ENCODE results near the gene TLCD2.

Gene TLCD2

DNA sequence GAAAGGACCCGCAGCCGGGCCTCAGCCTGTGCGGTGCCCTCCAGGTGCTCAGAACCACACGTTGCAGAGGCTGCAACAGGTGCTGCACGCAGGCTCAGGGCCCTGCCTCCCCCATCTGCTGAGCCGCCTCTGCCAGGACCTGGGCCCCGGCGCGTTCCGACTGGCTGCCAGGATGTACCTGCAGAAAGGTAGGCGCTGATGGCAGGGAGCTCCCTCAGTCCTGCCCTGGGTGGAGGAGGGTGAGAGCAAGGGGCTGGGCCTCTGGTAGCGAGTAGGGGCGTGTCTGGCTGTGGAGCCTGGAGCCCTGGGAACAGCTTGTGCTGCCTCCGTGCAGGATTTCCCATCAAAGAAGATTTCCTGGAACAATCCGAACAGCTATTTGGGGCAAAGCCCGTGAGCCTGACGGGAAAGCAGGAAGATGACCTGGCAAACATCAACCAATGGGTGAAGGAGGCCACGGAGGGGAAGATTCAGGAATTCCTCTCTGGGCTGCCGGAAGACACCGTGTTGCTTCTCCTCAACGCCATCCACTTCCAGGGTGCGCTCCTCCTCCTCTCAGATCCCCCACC is 36.9 kb upstream of the TLCD2 start:
- Histone ChIP-seq H3F3A (ENCODE audit: insufficient read depth, low read length) (no peaks in the 10 kb centered on the region), H3K27ac (ENCODE audit: low read length) (no peak overlapping the region), H3K9me2 (replicated peaks; ENCODE audit: insufficient read depth, low read length) (no peaks in the 10 kb centered on the region), H3K4me1 (ENCODE audit: low read length) (no peaks in the 10 kb centered on the region), H3K36me3 (replicated peaks; ENCODE audit: insufficient read depth, low read length) (no peaks in the 10 kb centered on the region), H3K4me3 (ENCODE audit: low read length) (no peak overlapping the region), H3K79me2 (ENCODE audit: low read length) (no peaks in the 10 kb centered on the region), H2AFZ (ENCODE audit: low read length) (no peak overlapping the region), H3K9ac (ENCODE audit: low read length) (no peak overlapping the region), H3K4me2 (ENCODE audit: low read depth, low read length) (no peak overlapping the region), H4K20me1 (ENCODE audit: insufficient read depth, low read length) (no peaks in the 10 kb centered on the region), H3K27me3 (replicated peaks; ENCODE audit: insufficient read depth, low read length) (peaks cover 18% of the 10 kb centered on the region), H3K9me3 (replicated peaks; ENCODE audit: insufficient read depth, low read length) (no peaks in the 10 kb centered on the region)
- no peak for DNase-seq
- TF ChIP-seq EZH2phosphoT487 (IDR thresholded peaks at IDR 0.05; ENCODE audit: low read length) (no peak), EZH2 (optimal IDR thresholded peaks at IDR 0.05; ENCODE audit: low read depth, low read length) (no peak)
- TF ChIP-seq, protein P1, sequence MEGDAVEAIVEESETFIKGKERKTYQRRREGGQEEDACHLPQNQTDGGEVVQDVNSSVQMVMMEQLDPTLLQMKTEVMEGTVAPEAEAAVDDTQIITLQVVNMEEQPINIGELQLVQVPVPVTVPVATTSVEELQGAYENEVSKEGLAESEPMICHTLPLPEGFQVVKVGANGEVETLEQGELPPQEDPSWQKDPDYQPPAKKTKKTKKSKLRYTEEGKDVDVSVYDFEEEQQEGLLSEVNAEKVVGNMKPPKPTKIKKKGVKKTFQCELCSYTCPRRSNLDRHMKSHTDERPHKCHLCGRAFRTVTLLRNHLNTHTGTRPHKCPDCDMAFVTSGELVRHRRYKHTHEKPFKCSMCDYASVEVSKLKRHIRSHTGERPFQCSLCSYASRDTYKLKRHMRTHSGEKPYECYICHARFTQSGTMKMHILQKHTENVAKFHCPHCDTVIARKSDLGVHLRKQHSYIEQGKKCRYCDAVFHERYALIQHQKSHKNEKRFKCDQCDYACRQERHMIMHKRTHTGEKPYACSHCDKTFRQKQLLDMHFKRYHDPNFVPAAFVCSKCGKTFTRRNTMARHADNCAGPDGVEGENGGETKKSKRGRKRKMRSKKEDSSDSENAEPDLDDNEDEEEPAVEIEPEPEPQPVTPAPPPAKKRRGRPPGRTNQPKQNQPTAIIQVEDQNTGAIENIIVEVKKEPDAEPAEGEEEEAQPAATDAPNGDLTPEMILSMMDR (IDR thresholded peaks at IDR 0.05; ENCODE audit: low read length), result no peak

DNA sequence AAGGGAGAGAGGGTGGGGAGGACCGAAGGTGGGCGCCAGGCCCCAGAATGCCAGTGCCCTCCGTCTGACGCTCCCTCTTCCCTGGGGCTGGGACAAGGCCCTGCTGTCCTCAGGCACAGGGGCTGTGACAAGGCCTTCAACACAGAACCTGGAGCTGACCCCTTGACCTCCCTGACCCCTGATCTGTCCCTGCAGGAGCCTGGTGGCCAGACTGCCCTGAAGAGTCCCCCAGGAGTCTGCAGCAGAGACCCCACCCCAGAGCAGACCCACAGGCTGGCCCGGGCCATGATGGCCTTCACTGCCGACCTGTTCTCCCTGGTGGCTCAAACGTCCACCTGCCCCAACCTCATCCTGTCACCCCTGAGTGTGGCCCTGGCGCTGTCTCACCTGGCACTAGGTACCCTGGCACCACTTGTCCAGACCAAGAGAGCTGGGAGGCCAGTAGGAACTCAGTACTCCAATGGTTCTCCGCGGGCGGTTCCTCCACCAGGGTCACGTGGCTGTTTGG is 35.4 kb upstream of the TLCD2 start:
- H3K27me3 ChIP-seq (replicated peaks; ENCODE audit: insufficient read depth, low read length), result peaks cover 19% of the 10 kb centered on the region
- H3K27ac ChIP-seq (ENCODE audit: low read length), result no peak overlapping the region
- H4K20me1 ChIP-seq (ENCODE audit: insufficient read depth, low read length), result no peaks in the 10 kb centered on the region
- no peaks in the 10 kb centered on the region for H3K79me2 ChIP-seq (ENCODE audit: low read length)
- no peaks in the 10 kb centered on the region for H3K9me3 ChIP-seq (replicated peaks; ENCODE audit: insufficient read depth, low read length)
- TF ChIP-seq EZH2phosphoT487 (IDR thresholded peaks at IDR 0.05; ENCODE audit: low read length), result no peak
- no peak for TF ChIP-seq EZH2 (optimal IDR thresholded peaks at IDR 0.05; ENCODE audit: low read depth, low read length)
- TF ChIP-seq, protein P1 (IDR thresholded peaks at IDR 0.05; ENCODE audit: low read length), result no peak
- no peaks in the 10 kb centered on the region for H3K36me3 ChIP-seq (replicated peaks; ENCODE audit: insufficient read depth, low read length)
- no peak overlapping the region for H3K4me2 ChIP-seq (ENCODE audit: low read depth, low read length)
- H3K9ac ChIP-seq (ENCODE audit: low read length), result no peak overlapping the region
- no peaks in the 10 kb centered on the region for H3F3A ChIP-seq (ENCODE audit: insufficient read depth, low read length)
- no peak for DNase-seq
- no peak overlapping the region for H2AFZ ChIP-seq (ENCODE audit: low read length)
- H3K9me2 ChIP-seq (replicated peaks; ENCODE audit: insufficient read depth, low read length), result no peaks in the 10 kb centered on the region
- no peaks in the 10 kb centered on the region for H3K4me1 ChIP-seq (ENCODE audit: low read length)
- no peak overlapping the region for H3K4me3 ChIP-seq (ENCODE audit: low read length)

DNA sequence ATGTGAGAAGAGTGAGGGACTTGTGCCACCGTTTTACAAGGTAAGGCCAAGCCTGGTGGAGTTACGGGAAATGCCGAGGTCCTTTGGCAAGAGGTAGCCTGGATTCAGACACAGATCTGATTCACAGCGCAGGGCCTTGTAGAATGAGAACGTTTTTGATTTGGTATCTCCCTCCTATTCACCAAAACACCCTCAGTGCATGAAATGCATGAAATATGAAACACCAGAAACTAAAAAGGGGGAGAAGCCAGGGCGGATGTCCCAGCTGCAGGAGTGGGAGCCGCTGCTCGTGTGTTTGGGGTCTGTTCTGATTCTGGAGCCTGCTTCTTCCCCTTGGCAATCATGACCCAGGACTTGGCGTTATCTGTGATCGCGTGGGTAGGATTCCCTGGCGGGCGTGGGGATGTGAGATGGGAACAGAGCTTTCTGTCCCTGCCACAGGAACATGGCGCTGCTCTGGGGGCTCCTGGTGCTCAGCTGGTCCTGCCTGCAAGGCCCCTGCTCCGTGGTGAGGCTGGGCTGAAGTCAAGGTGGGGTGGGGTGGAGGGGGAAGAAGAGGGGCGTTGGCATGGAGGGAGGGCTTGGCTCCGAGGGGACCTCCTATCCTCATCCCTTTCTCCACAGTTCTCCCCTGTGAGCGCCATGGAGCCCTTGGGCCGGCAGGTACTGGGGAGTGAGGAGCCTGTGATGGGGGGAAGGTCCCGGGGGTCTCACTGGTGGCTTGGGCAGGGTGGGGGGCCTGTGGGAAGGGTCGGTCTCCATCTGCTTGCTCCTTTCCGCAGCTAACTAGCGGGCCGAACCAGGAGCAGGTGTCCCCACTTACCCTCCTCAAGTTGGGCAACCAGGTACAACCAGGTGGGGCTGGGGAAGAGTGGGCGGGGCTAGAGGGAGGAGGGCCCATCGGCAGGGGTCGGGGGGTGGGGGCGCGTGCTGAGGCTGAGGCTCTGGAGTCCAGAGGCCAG is 34.7 kb upstream of the TLCD2 start:
- DNase-seq, result no peak
- H3K9ac ChIP-seq (ENCODE audit: low read length), result no peak overlapping the region
- no peak overlapping the region for H3K4me3 ChIP-seq (ENCODE audit: low read length)
- H3K36me3 ChIP-seq (replicated peaks; ENCODE audit: insufficient read depth, low read length), result no peaks in the 10 kb centered on the region
- H3K27me3 ChIP-seq (replicated peaks; ENCODE audit: insufficient read depth, low read length), result peaks cover 19% of the 10 kb centered on the region
- H4K20me1 ChIP-seq (ENCODE audit: insufficient read depth, low read length), result no peaks in the 10 kb centered on the region
- H3K9me2 ChIP-seq (replicated peaks; ENCODE audit: insufficient read depth, low read length), result no peaks in the 10 kb centered on the region
- H3K4me2 ChIP-seq (ENCODE audit: low read depth, low read length), result no peak overlapping the region
- no peaks in the 10 kb centered on the region for H3K4me1 ChIP-seq (ENCODE audit: low read length)
- H3F3A ChIP-seq (ENCODE audit: insufficient read depth, low read length), result no peaks in the 10 kb centered on the region
- H2AFZ ChIP-seq (ENCODE audit: low read length), result no peak overlapping the region
- H3K27ac ChIP-seq (ENCODE audit: low read length), result no peak overlapping the region
- TF ChIP-seq, protein P1 (IDR thresholded peaks at IDR 0.05; ENCODE audit: low read length), result no peak
- no peak for TF ChIP-seq EZH2phosphoT487 (IDR thresholded peaks at IDR 0.05; ENCODE audit: low read length)
- no peak for TF ChIP-seq EZH2 (optimal IDR thresholded peaks at IDR 0.05; ENCODE audit: low read depth, low read length)
- no peaks in the 10 kb centered on the region for H3K79me2 ChIP-seq (ENCODE audit: low read length)
- no peaks in the 10 kb centered on the region for H3K9me3 ChIP-seq (replicated peaks; ENCODE audit: insufficient read depth, low read length)

All from MM.1S (cell line).